Epithelial cell of proximal tubule (primary cell): ENCODE data around the gene MRPL41. TPM values are rescaled to one million over a fixed set of nuclear protein-coding genes. Genes with fewer than 3 reads are reported as not detected.
A peak's percentile ranks its signal among the peaks of the same experiment; 100 is the strongest.
"Not testable (repeated sequence)": the region's sequence is repeated elsewhere in the genome, so short reads cannot be mapped to it uniquely, and the experiment has no call there.

Experiments used
- DNase-seq: peaks from one replicate; pipeline ENCODE4 v3.0.0-alpha.2; 2011; ENCODE audit warnings: low read depth
- H3K4me3 ChIP-seq: 2 replicates; pipeline ENCODE4 v1.5.1; 2011; ENCODE audit warnings: low read depth, mild to moderate bottlenecking, low read length
- total RNA-seq: library from RNA; depleted of rRNA; stranded (reverse); fragments of >200 nt; gene quantifications from 2 replicates; pipeline ENCODE4 v1.2.3, GENCODE V29; 2015
- TF ChIP-seq, protein P1 (sequence below): conservative IDR thresholded peaks from 2 replicates; pipeline ENCODE4 v1.5.1; 2012; ENCODE audit warnings: low read depth, mild to moderate bottlenecking, low read length

MRPL41 gene
- total RNA-seq, 1 donor from 2014 or later = 110 TPM

DNA sequence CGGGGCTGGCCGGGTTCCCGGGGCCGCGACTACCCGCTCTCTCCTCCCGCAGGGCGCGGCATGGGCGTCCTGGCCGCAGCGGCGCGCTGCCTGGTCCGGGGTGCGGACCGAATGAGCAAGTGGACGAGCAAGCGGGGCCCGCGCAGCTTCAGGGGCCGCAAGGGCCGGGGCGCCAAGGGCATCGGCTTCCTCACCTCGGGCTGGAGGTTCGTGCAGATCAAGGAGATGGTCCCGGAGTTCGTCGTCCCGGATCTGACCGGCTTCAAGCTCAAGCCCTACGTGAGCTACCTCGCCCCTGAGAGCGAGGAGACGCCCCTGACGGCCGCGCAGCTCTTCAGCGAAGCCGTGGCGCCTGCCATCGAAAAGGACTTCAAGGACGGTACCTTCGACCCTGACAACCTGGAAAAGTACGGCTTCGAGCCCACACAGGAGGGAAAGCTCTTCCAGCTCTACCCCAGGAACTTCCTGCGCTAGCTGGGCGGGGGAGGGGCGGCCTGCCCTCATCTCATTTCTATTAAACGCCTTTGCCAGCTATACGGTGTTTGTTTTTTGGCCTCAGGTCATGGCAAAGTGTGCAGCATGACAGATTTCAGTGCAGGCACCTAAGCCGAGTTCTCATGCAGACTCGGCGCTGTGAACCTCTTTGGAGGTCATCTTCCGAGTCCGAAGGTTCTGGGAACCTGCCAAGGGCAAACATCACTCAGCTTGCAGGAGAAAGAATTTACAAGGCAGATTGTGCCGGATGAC, 516 bp downstream of the MRPL41 start:
- peak overlapping the region; percentile 88 for H3K4me3 ChIP-seq
- TF ChIP-seq, protein P1, sequence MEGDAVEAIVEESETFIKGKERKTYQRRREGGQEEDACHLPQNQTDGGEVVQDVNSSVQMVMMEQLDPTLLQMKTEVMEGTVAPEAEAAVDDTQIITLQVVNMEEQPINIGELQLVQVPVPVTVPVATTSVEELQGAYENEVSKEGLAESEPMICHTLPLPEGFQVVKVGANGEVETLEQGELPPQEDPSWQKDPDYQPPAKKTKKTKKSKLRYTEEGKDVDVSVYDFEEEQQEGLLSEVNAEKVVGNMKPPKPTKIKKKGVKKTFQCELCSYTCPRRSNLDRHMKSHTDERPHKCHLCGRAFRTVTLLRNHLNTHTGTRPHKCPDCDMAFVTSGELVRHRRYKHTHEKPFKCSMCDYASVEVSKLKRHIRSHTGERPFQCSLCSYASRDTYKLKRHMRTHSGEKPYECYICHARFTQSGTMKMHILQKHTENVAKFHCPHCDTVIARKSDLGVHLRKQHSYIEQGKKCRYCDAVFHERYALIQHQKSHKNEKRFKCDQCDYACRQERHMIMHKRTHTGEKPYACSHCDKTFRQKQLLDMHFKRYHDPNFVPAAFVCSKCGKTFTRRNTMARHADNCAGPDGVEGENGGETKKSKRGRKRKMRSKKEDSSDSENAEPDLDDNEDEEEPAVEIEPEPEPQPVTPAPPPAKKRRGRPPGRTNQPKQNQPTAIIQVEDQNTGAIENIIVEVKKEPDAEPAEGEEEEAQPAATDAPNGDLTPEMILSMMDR = no peak
- no peak for DNase-seq

DNA sequence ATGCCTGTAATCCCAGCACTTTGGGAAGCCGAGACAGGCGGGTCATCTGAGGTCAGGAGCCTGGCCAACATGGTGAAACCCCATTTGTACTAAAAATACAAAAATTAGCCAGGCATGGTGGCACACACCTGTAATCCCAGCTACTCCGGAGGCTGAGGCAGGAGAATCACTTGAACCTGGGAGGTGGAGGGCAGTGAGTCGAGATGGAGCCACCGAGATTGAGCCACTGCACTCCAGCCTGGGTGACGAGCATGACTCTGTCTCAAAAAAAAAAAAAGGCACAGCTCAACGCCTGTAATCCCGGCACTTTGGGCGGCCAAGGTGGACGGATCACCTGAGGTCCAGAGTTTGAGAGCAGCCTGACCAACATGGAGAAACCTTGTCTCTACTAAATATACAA, 2.0 kb downstream of the MRPL41 start:
- DNase-seq, H3K4me3 ChIP-seq: not testable (repeated sequence)

DNA sequence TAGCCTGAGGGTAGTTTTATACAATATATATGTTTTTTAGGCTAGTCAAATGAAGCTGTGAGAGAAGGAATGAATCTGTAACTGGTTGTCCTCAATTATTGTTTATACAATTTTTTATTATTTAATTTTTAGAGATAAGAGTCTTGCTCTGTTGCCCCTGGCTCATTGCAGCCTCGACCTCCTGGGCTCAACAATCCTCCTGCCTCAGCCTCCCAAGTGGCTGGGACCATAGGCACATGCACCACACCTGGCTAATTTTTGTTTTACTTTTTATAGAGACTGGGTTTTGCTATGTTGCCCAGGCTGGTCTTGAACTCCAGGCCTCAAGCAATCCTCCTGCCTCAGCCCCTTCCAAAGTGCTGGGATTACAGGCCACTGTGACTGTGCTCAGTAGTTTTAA, 2.7 kb downstream of the MRPL41 start:
- no peak overlapping the region for H3K4me3 ChIP-seq
- TF ChIP-seq, protein P1 = no peak
- DNase-seq = no peak

DNA sequence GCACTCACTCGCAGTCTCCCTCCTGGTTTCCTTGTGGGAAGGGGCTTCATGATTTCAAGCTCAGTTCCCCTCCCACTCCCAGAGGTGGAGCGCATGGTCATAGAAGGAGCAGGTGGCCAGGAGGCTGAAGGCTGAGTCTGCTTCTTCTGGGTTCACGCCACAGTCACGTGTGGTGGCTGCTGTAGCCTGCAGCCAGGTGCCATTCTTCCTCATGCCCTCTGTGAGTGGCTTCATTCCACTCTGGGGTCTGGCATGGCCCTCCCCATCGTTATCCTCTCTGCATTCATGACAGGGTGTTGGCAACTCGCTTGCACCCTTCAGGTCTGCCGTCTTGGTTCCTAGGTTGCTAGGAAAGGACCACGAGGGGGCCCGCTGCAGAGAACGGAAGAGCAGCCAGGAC, 3.5 kb downstream of the MRPL41 start:
- DNase-seq = no peak
- TF ChIP-seq, protein P1 = no peak
- H3K4me3 ChIP-seq = no peak overlapping the region

DNA sequence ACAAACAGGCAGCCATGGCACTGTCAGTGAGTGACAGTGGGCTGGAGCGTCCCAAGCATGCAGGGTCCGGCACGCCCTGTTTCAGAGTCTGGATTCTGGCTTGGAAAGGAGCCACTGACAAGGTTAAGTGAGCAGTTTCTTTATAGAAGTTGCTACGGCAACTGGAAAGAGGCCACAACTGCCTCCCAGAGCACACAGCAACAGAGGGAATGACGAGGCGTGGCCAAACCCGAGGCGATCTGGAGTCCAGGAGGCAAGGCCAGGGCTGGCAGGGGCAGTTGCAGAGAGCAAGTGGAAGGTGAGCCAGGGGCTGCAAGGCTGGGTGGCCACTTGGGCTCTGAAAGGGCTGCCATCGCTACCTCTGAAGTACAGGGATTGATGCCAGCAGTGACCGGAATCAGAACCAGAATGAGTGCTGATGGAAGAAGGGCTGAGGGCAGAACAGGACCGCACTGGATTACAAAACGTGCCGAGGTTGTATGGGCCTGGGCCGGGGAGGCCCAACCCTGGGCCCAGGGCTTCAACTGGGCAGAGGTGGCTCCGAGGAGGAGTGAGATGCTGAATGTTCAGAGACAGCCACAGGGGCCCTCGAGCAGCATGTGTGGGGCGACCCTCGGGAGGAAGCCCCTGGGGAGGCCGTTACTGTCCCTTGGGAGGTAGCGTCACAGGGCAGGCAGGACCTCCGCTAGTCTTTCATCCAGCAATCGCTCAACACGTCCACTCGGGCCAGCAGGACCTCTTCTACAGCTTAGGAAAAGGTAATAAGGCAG, 4.6 kb downstream of the MRPL41 start:
- DNase-seq = no peak
- no peak overlapping the region for H3K4me3 ChIP-seq
- TF ChIP-seq, protein P1 = no peak

DNA sequence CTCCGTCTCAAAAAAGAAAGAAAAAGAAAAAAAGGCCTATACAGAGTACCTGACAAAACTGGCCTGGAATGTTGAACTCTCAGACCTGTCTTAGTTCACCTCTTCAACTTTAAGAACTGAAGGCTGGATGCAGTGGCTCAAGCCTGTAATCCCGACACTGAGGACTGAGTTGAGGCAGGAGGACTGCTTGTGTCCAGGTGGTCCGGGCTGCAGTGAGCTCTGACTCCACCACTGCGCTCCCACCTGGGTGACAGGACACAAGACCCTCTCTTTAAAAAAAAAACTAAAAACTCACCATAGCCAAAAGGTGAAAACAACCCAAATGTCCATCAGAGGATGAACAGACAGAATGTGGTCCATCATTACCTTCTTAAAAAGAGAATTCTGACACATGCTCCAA, 6.4 kb downstream of the MRPL41 start:
- TF ChIP-seq, protein P1 = no peak
- no peak overlapping the region for H3K4me3 ChIP-seq
- no peak for DNase-seq

DNA sequence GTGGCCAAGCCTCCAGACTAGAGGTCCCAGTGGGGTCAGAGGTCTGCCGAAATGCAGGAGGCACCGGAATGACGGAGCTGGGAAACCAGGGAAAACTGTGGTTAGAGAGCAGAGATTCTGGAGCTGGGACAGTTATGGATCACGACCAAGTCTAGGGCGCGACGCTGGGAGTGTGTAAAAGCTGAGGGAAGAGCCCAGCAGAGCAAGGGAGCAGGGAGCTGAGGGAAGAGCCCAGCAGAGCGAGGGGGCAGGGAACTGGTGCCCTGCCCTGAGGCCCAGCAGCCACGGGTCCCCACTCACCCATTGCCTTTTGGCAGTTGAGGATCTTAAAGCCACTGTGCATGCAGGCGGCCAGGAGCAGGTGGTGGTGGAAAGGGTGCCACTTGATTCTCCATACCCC, 12.5 kb downstream of the MRPL41 start:
- no peak overlapping the region for H3K4me3 ChIP-seq
- TF ChIP-seq, protein P1 = no peak
- no peak for DNase-seq
